Fibroblast of lung (primary cell): ENCODE data around the gene PPP2R5A. TPM values are rescaled to one million over a fixed set of nuclear protein-coding genes. Genes with fewer than 3 reads are reported as not detected.
A peak's percentile ranks its signal among the peaks of the same experiment; 100 is the strongest.

Experiments used
- DNase-seq, 2 donors: peaks; one replicate each; pipeline versions ENCODE4 v3.0.0 to v3.0.0-alpha.2; 2010; ENCODE audit warnings: low read depth in 2 of 2
- H2AFZ ChIP-seq: 2 replicates; pipeline ENCODE4 v1.5.1; 2012; ENCODE audit warnings: low read length, control low read depth, inconsistent platforms
- H3K27ac ChIP-seq: 2 replicates; pipeline ENCODE4 v1.5.1; 2011; ENCODE audit warnings: low read length, control low read depth; ENCODE audit not compliant: insufficient read depth
- H3K27me3 ChIP-seq: 2 replicates; pipeline ENCODE4 v1.5.1; 2011; ENCODE audit warnings: mild to moderate bottlenecking, low read length; ENCODE audit not compliant: control insufficient read depth, insufficient read depth
- H3K36me3 ChIP-seq: 2 replicates; pipeline ENCODE4 v1.5.1; 2011; ENCODE audit warnings: low read length; ENCODE audit not compliant: control insufficient read depth, insufficient read depth
- H3K4me1 ChIP-seq: 2 replicates; pipeline ENCODE4 v1.5.1; 2011; ENCODE audit warnings: low read length; ENCODE audit not compliant: control insufficient read depth, insufficient read depth; ENCODE audit errors: extremely low read depth
- H3K4me2 ChIP-seq: 2 replicates; pipeline ENCODE4 v1.5.1; 2011; ENCODE audit warnings: low read length, control low read depth; ENCODE audit not compliant: insufficient read depth; ENCODE audit errors: extremely low read depth
- H3K4me3 ChIP-seq, 4 experiments: fragments of 200-600 bp in 1 of 4; sonication (generic) in 1 of 4; replicated peaks in 1 of 4; 2 replicates each; pipeline ENCODE4 v1.5.1; 2011 to 2016; ENCODE audit warnings: low read length in 4 of 4, low read depth in 3 of 4, mild to moderate bottlenecking in 3 of 4, control low read depth in 2 of 4, inconsistent platforms in 1 of 4, mixed read lengths in 1 of 4; ENCODE audit not compliant: insufficient read depth in 1 of 4; ENCODE audit errors: control extremely low read depth in 1 of 4
- H3K79me2 ChIP-seq: 2 replicates; pipeline ENCODE4 v1.5.1; 2012; ENCODE audit warnings: mild to moderate bottlenecking, low read length, inconsistent platforms; ENCODE audit not compliant: control insufficient read depth, insufficient read depth
- H3K9ac ChIP-seq: 2 replicates; pipeline ENCODE4 v1.5.1; 2011; ENCODE audit warnings: mild to moderate bottlenecking, low read length, control low read depth; ENCODE audit not compliant: insufficient read depth
- H3K9me3 ChIP-seq: 2 replicates; pipeline ENCODE4 v1.5.1; 2012; ENCODE audit warnings: low read depth, low read length; ENCODE audit not compliant: control insufficient read depth, insufficient read depth
- H4K20me1 ChIP-seq: 2 replicates; pipeline ENCODE4 v1.5.1; 2011; ENCODE audit warnings: low read length; ENCODE audit not compliant: control insufficient read depth, insufficient read depth; ENCODE audit errors: extremely low read depth
- EZH2 ChIP-seq: IDR thresholded peaks from 2 replicates; pipeline ENCODE4 v1.5.1; 2012; ENCODE audit warnings: low read length, control low read depth, mild to moderate bottlenecking; ENCODE audit errors: missing control alignments
- polyA plus RNA-seq, 2 donors: library from polyadenylated mRNA; depleted of rRNA in 1 of 2; stranded (reverse) in 1 of 2; unstranded in 1 of 2; fragments of >200 nt; gene quantifications; 2 replicates each; pipeline ENCODE4 v1.2.1, GENCODE V29; 2011 to 2012; ENCODE audit warnings: missing spikeins in 1 of 2
- total RNA-seq: library from RNA; depleted of rRNA; stranded (reverse); fragments of >200 nt; gene quantifications from 2 replicates; pipeline ENCODE4 v1.2.1, GENCODE V29; 2014
- TF ChIP-seq, protein P1 (sequence below), 2 donors: IDR thresholded peaks in 1 of 2; conservative IDR thresholded peaks in 1 of 2; 1 replicate in 1 of 2; 2 replicates in 1 of 2; pipeline ENCODE4 v1.5.1; 2011 to 2012; ENCODE audit warnings: low read length in 2 of 2, control low read depth in 1 of 2, inconsistent platforms in 1 of 2, low read depth in 1 of 2, mild to moderate bottlenecking in 1 of 2

The PPP2R5A gene
- total and polyA plus RNA-seq, 2 donors (not counting 1 experiment from before 2014, with no cell fraction given): 21.2 to 35.2 TPM

DNA sequence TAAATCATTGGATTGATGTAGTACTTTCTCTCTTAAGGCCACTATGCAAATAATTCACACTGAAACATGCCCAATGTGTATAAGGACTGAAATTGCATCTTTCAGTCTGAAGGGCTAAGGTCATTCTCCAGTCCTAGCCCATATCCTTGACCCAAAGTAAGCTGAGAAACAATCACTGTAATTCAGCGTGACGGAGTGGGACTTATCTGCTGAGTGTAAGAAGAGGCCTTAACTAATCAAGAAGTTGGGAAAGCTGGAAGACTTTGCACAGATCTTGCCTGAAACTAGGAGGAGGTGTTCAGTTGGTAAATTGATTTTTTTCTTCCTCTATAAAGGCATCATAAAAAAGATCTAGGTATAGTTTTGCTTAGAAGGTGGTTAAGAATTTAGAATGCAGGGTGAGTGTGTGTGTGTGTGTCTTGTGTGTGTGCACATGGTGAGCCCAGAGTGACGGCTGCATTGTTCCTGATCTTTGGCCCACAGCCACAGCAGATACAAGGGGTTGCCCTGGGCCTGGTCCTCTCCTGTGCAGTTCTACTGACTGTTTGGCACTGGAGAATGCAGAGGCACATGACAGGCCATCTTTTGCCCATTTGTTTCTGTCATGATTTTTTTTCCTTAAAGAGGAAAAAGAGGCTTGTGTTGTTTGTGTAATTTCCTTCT is 13.3 kb upstream of the PPP2R5A start:
- no peak for TF ChIP-seq EZH2
- no peaks in the 10 kb centered on the region for H3K79me2 ChIP-seq
- H4K20me1 ChIP-seq: no peaks in the 10 kb centered on the region
- no peak for DNase-seq
- no peaks in the 10 kb centered on the region for H3K9me3 ChIP-seq
- no peaks in the 10 kb centered on the region for H3K4me1 ChIP-seq
- no peaks in the 10 kb centered on the region for H3K27me3 ChIP-seq
- no peak overlapping the region for H3K9ac ChIP-seq
- H2AFZ ChIP-seq: no peak overlapping the region
- H3K36me3 ChIP-seq: no peaks in the 10 kb centered on the region
- no peak overlapping the region for H3K4me3 ChIP-seq
- no peak overlapping the region for H3K27ac ChIP-seq
- H3K4me2 ChIP-seq: no peak overlapping the region

DNA sequence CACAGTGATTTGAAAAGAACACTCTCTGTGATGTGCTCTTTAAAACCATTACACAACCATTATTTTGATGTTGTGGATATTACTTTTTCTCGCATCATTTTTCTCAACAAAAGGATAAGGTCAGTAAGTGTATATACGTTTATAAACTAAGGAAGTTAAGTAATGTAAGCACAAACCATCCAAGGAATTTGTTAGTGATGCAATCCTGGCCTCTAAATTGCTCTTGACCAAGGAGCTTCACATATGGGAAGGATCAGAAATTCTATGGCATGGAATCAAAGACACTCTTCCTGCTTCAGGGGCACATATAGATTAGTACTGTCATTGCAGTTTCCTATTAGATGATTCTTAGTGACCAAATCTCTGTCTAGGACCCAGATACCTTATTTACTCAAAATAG is 3.6 kb upstream of the PPP2R5A start:
- H3K79me2 ChIP-seq: peaks cover 6% of the 10 kb centered on the region
- H3K9me3 ChIP-seq: no peaks in the 10 kb centered on the region
- H3K27ac ChIP-seq: no peak overlapping the region
- no peaks in the 10 kb centered on the region for H4K20me1 ChIP-seq
- no peaks in the 10 kb centered on the region for H3K36me3 ChIP-seq
- H2AFZ ChIP-seq: no peak overlapping the region
- H3K9ac ChIP-seq: no peak overlapping the region
- no peaks in the 10 kb centered on the region for H3K27me3 ChIP-seq
- TF ChIP-seq, protein P1, sequence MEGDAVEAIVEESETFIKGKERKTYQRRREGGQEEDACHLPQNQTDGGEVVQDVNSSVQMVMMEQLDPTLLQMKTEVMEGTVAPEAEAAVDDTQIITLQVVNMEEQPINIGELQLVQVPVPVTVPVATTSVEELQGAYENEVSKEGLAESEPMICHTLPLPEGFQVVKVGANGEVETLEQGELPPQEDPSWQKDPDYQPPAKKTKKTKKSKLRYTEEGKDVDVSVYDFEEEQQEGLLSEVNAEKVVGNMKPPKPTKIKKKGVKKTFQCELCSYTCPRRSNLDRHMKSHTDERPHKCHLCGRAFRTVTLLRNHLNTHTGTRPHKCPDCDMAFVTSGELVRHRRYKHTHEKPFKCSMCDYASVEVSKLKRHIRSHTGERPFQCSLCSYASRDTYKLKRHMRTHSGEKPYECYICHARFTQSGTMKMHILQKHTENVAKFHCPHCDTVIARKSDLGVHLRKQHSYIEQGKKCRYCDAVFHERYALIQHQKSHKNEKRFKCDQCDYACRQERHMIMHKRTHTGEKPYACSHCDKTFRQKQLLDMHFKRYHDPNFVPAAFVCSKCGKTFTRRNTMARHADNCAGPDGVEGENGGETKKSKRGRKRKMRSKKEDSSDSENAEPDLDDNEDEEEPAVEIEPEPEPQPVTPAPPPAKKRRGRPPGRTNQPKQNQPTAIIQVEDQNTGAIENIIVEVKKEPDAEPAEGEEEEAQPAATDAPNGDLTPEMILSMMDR (conservative IDR thresholded peaks at IDR 0.05 in 1 of 2, IDR thresholded peaks at IDR 0.05 in 1 of 2; ENCODE audit: low read depth in 1 of 2, low read length in 2 of 2): no peak
- no peak for TF ChIP-seq EZH2
- H3K4me3 ChIP-seq: no peak overlapping the region
- peak overlapping the region; percentile 35 for H3K4me2 ChIP-seq
- DNase-seq: peak in 1 of 2 donors; percentile 88
- peaks cover 3% of the 10 kb centered on the region for H3K4me1 ChIP-seq

DNA sequence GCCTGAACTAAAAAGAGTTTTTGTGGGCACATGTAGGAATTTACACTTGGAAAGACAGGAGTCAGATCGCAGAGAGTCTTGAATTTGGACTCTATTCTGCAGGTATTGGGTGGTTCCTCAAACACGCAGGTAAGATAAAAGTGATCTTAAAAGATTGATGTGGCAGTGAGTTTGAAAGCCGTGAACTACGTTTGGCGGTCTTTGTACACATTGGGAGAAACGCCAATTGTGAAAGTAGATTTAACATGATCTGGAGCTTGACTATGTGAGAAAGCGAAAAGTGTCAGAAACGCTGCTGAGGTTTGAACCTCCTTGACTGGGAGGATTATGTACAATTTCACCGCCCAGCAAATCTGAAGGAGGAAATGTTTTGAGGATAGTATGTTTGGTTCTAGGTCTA is 1.5 kb upstream of the PPP2R5A start:
- no peaks in the 10 kb centered on the region for H3K36me3 ChIP-seq
- DNase-seq: no peak
- no peaks in the 10 kb centered on the region for H3K27me3 ChIP-seq
- no peak overlapping the region for H3K27ac ChIP-seq
- no peak overlapping the region for H3K4me2 ChIP-seq
- H3K9ac ChIP-seq: no peak overlapping the region
- no peak overlapping the region for H2AFZ ChIP-seq
- peaks cover 3% of the 10 kb centered on the region for H3K4me1 ChIP-seq
- H3K9me3 ChIP-seq: no peaks in the 10 kb centered on the region
- H3K79me2 ChIP-seq: peaks cover 20% of the 10 kb centered on the region
- no peaks in the 10 kb centered on the region for H4K20me1 ChIP-seq
- TF ChIP-seq, protein P1 (conservative IDR thresholded peaks at IDR 0.05 in 1 of 2, IDR thresholded peaks at IDR 0.05 in 1 of 2; ENCODE audit: low read depth in 1 of 2, low read length in 2 of 2): no peak
- no peak for TF ChIP-seq EZH2
- H3K4me3 ChIP-seq: peak overlapping the region in 1 of 4 experiments; percentile 84
